Natural killer cell (primary cell): Measurements from ENCODE around the gene B3GAT3. TPM values are rescaled to one million over a fixed set of nuclear protein-coding genes. Genes with fewer than 3 reads are reported as not detected.
A peak's percentile ranks its signal among the peaks of the same experiment; 100 is the strongest.

ENCODE experiments used
- ATAC-seq, 3 donors: fragments of 150-1000 bp in 2 of 3; fragments of 200-7000 bp in 1 of 3; cut with Tn5 transposase; 1 replicate in 1 of 3; 2 replicates in 2 of 3; pipeline ENCODE4 v1.10.0; 2021; ENCODE audit warnings: mild to moderate bottlenecking in 2 of 3, moderate library complexity in 2 of 3
- DNase-seq, 2 donors: peaks; one replicate each; pipeline versions ENCODE4 v3.0.0 to v3.0.0-alpha.2; 2013 to 2021; ENCODE audit warnings: mixed read lengths in 1 of 2
- H3K27ac ChIP-seq: one replicate; pipeline ENCODE4 v1.5.1; 2013; ENCODE audit warnings: mild to moderate bottlenecking, low read length
- H3K27me3 ChIP-seq: one replicate; pipeline ENCODE4 v1.6.1; 2013; ENCODE audit warnings: low read length; ENCODE audit not compliant: control insufficient read depth, insufficient read depth
- H3K36me3 ChIP-seq: one replicate; pipeline ENCODE4 v1.6.1; 2013; ENCODE audit warnings: low read length; ENCODE audit not compliant: control insufficient read depth, insufficient read depth
- H3K4me1 ChIP-seq: one replicate; pipeline ENCODE4 v1.6.1; 2013; ENCODE audit warnings: low read length; ENCODE audit not compliant: control insufficient read depth, insufficient read depth
- H3K4me3 ChIP-seq: one replicate; pipeline ENCODE4 v1.5.1; 2013; ENCODE audit warnings: low read length
- H3K9me3 ChIP-seq: one replicate; pipeline ENCODE4 v1.6.1; 2013; ENCODE audit warnings: low read length; ENCODE audit not compliant: control insufficient read depth, insufficient read depth
- H3K27ac Mint-ChIP-seq, 2 donors: one replicate each; pipeline ENCODE4 v1.8.0; 2022; ENCODE audit warnings: mild to moderate bottlenecking in 2 of 2, mixed read lengths in 2 of 2, moderate library complexity in 1 of 2
- H3K27me3 Mint-ChIP-seq, 2 donors: one replicate each; pipeline ENCODE4 v1.8.0; 2022; ENCODE audit warnings: low read depth in 2 of 2, mixed read lengths in 2 of 2
- H3K36me3 Mint-ChIP-seq: one replicate; pipeline ENCODE4 v1.8.0; 2022; ENCODE audit warnings: mixed read lengths
- H3K4me1 Mint-ChIP-seq, 2 donors: one replicate each; pipeline ENCODE4 v1.8.0; 2022; ENCODE audit warnings: mixed read lengths in 2 of 2
- H3K4me3 Mint-ChIP-seq: one replicate; pipeline ENCODE4 v1.8.0; 2022; ENCODE audit warnings: mild to moderate bottlenecking, moderate library complexity, mixed read lengths
- H3K9me3 Mint-ChIP-seq, 2 donors: one replicate each; pipeline ENCODE4 v1.8.0; 2022; ENCODE audit warnings: mixed read lengths in 2 of 2
- WGBS: methylation state at CpG from one replicate; pipeline ENCODE4 v1.1.7; 2013; ENCODE audit warnings: missing lambda C conversion rate; ENCODE audit not compliant: insufficient coverage; 5-methylcytosine and 5-hydroxymethylcytosine counted together
- intact Hi-C: fragments of 100-400 bp; cut with micrococcal nuclease; formaldehyde crosslinking; loops from one replicate; pipeline ENCODE4 v1.14.2; 2022
- total RNA-seq, 4 donors: library from RNA; stranded (reverse); fragments of 120-200 nt in 1 of 4; gene quantifications; one replicate each; pipeline versions ENCODE4 v1.2.3 to v1.2.4, GENCODE V29; 2013 to 2022
- TF ChIP-seq, protein P1 (sequence below): fragments of 200-600 bp; IDR thresholded peaks from one replicate; pipeline ENCODE4 v1.8.0; 2022; ENCODE audit warnings: antibody characterized with exemption

The B3GAT3 gene
- total RNA-seq, 3 donors from 2014 or later (not counting 1 experiment from before 2014, with no cell fraction given) = 64.9 to 80.3 (median 77.9) TPM

DNA sequence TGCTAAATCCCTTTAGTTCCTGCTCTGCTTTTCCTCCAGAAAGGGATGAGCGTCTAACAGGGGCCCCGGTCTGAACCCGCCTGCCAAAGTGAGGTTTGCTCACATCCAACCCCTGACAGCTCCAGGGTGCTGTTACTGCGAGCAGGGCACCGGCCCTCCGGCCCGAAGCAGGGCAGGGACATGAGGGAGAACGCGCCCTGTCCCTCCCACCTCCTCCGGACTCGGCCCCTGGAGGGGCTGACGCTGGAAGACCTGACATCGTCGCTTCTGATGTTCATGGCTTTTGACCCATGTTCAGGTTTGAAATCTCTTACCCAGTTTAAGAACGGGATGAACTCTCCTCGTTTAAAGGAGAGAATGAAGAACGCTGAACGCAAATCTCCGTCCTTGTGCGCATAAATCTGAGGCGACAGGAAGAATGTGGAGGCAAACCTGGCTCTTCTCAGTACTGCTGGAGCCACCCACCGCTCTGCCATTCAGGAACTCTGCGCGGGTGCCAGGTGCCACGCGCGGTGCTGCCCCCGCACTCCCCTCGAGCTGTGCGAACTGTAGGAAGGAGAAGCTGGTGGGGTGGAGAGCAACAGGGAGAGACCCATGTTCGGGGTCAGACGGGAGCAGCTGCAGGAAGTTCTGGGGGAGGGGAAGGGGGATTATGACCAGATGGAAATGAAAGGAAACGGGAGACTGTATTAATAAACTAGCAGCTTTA lies 47.3 kb downstream of the B3GAT3 start:
- Mint-ChIP-seq H3K27me3 (no peaks in the 10 kb centered on the region), H3K36me3 (peaks cover 10% of the 10 kb centered on the region), H3K4me1 (peaks cover 36 to 54% of the 10 kb centered on the region in 2 donors), H3K4me3 (peak overlapping the region; percentile 99), H3K27ac (peak overlapping the region; percentile 92 to 95), H3K9me3 (no peaks in the 10 kb centered on the region)
- H3K4me1 ChIP-seq = peaks cover 27% of the 10 kb centered on the region
- H3K27me3 ChIP-seq = no peaks in the 10 kb centered on the region
- intact Hi-C loops = loop anchor here (1.0 to 5.0 kb wide), 2 partner anchors 17 to 133 kb away; partner anchors contain the start of genes BSCL2, GNG3 and TUT1
- peaks cover 38% of the 10 kb centered on the region for H3K36me3 ChIP-seq
- H3K9me3 ChIP-seq = no peaks in the 10 kb centered on the region
- TF ChIP-seq, protein P1, sequence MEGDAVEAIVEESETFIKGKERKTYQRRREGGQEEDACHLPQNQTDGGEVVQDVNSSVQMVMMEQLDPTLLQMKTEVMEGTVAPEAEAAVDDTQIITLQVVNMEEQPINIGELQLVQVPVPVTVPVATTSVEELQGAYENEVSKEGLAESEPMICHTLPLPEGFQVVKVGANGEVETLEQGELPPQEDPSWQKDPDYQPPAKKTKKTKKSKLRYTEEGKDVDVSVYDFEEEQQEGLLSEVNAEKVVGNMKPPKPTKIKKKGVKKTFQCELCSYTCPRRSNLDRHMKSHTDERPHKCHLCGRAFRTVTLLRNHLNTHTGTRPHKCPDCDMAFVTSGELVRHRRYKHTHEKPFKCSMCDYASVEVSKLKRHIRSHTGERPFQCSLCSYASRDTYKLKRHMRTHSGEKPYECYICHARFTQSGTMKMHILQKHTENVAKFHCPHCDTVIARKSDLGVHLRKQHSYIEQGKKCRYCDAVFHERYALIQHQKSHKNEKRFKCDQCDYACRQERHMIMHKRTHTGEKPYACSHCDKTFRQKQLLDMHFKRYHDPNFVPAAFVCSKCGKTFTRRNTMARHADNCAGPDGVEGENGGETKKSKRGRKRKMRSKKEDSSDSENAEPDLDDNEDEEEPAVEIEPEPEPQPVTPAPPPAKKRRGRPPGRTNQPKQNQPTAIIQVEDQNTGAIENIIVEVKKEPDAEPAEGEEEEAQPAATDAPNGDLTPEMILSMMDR = no peak
- ATAC-seq (peak; percentile 1 to 6 (median 4)), DNase-seq (peak in 1 of 2 donors; percentile 44)
- 2% methylated on average over 33 of the region's 33 CpGs for WGBS
- H3K27ac ChIP-seq = peak overlapping the region; percentile 59
- H3K4me3 ChIP-seq = peak overlapping the region; percentile 94

DNA sequence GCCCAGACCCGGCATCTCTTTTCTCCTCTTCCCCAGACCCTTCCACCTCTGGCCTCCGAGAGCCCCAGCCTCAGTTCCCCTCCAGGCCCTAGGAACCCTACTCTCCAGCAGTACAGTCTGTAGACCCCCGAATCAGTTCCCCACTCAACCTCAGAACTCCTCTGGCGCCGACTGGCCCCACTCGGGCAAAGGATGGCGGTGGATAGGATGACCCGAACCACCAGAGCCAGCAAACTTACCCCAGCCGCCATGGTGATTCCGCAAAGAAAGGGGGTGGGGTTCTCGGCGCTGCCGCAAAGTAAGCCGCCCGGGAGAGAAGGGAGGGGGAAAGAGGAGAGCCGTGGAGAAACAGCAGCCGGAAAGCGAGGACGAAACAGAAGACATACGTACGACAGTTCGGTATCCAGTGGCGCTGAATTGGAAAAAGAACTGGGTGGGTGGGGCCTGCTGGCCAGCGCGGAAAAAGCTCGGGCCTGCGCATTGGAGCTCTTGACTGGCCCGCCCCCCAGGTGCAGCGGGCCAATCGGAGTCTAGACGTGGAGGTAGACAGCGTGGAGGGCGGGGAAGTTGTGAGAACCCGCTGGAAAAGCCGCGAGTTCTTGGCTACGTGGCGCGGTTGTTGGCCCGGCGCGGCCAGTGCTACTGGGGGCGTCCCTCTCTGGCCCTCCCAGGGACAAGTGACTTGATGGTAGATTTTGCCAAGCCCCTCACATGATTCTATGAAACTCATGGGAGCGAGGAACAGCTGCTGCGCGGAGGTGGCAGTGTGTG lies 48.0 kb downstream of the B3GAT3 start, which contains the start of gene EEF1G:
Gene EEF1G (minus strand): TSS at position 300 of the 771 bp plus-strand sequence. CDS start 49 bp downstream, at position 251.
- peaks cover 36 to 54% of the 10 kb centered on the region in 2 donors for H3K4me1 Mint-ChIP-seq
- TF ChIP-seq, protein P1 = no peak
- peaks cover 10% of the 10 kb centered on the region for H3K36me3 Mint-ChIP-seq

DNA sequence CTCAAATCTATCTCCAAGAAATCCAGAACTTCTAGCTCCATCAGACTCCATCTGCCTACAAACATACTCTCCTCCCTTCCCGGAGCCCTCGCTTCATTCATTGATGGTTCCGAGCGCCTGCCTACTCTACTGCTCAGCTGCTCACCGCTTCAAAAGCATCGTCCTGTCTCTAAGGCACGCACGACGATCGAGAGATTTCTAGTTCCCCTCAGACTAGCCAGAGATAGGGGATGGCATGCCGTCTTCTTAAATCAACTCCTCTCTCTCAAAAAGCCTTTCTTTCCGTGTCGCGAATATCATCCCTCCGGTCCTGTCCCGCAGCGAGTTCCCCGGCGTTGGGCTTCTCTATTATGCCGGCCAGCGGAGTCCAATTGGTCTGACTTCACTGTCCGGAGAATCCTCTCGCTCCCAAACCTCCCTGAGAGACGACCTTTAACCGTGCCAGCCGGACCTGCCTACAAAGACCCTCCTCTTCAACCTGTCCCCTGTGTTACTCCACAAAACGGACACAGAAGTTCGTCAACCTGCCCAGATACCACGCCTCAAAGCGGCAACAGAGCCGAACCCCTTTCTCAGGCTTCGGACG lies 48.7 kb downstream of the B3GAT3 start:
- DNase-seq = peak in 1 of 2 donors; percentile 65
- H3K27me3 ChIP-seq = no peaks in the 10 kb centered on the region
- H3K36me3 ChIP-seq = peaks cover 37% of the 10 kb centered on the region
- H3K4me3 ChIP-seq = peak overlapping the region; percentile 94
- no peak for ATAC-seq
- no peaks in the 10 kb centered on the region for H3K27me3 Mint-ChIP-seq
- TF ChIP-seq, protein P1 = no peak
- no peaks in the 10 kb centered on the region for H3K9me3 Mint-ChIP-seq
- WGBS = under 1% methylated on average over 33 of the region's 33 CpGs
- H3K36me3 Mint-ChIP-seq = peaks cover 10% of the 10 kb centered on the region
- no peaks in the 10 kb centered on the region for H3K9me3 ChIP-seq
- peak overlapping the region; percentile 80 for H3K27ac ChIP-seq
- peak overlapping the region; percentile 99 for H3K4me3 Mint-ChIP-seq
- peaks cover 36 to 54% of the 10 kb centered on the region in 2 donors for H3K4me1 Mint-ChIP-seq
- H3K4me1 ChIP-seq = peaks cover 27% of the 10 kb centered on the region
- peak overlapping the region; percentile 92 to 95 for H3K27ac Mint-ChIP-seq
- intact Hi-C loops = loop anchor here (1.0 to 5.0 kb wide), 2 partner anchors 16 to 134 kb away; partner anchors contain the start of genes BSCL2 and GNG3

More for the DNA sequence above, 48.0 kb downstream of the B3GAT3 start, which contains the start of gene EEF1G:
- Mint-ChIP-seq H3K27ac (peak within 1 kb of the TSS; percentile 92 to 95), H3K27me3 (no peaks in the 10 kb centered on the region), H3K4me3 (peak within 1 kb of the TSS; percentile 99), H3K9me3 (no peaks in the 10 kb centered on the region)
- H3K4me1 ChIP-seq = peaks cover 27% of the 10 kb centered on the region
- H3K36me3 ChIP-seq = peaks cover 40% of the 10 kb centered on the region
- intact Hi-C loops = loop anchor here (1.0 to 5.0 kb wide), 3 partner anchors 16 to 134 kb away; partner anchors contain the start of genes BSCL2, GNG3 and TUT1
- H3K27ac ChIP-seq = peak within 1 kb of the TSS; percentile 80
- ATAC-seq (peak; percentile 94 to 98 (median 94)), DNase-seq (peak; percentile 95 to 99)
- no peaks in the 10 kb centered on the region for H3K27me3 ChIP-seq
- under 1% methylated on average over 46 of the region's 46 CpGs for WGBS
- H3K4me3 ChIP-seq = peak within 1 kb of the TSS; percentile 94
- no peaks in the 10 kb centered on the region for H3K9me3 ChIP-seq
